Breast epithelium (tissue), 4 donors: ENCODE data around the gene CFAP46. TPM values are rescaled to one million over a fixed set of nuclear protein-coding genes. Genes with fewer than 3 reads are reported as not detected.

Source experiments
- DNase-seq, 2 donors: peaks; one replicate each; pipeline ENCODE4 v3.0.0-alpha.2; 2019; ENCODE audit warnings: low spot score in 2 of 2
- H3K27ac ChIP-seq, 2 donors: fragments of 200-600 bp; sonication (generic) in 1 of 2; one replicate each; pipeline ENCODE4 v1.5.1; 2016 to 2019; ENCODE audit warnings: mild to moderate bottlenecking in 1 of 2
- H3K27me3 ChIP-seq, 2 donors: fragments of 200-600 bp; sonication (generic) in 1 of 2; one replicate each; pipeline versions ENCODE4 v1.5.1 to v1.6.0; 2017 to 2019; ENCODE audit warnings: control low read depth in 1 of 2, mild to moderate bottlenecking in 1 of 2
- H3K36me3 ChIP-seq: fragments of 200-600 bp; one replicate; pipeline ENCODE4 v1.5.1; 2019
- H3K4me1 ChIP-seq, 2 donors: fragments of 200-600 bp; sonication (generic); one replicate each; pipeline ENCODE4 v1.5.1; 2016 to 2019; ENCODE audit warnings: control low read depth in 1 of 2
- H3K4me3 ChIP-seq, 3 donors: fragments of 200-600 bp; sonication (generic); 1 replicate in 2 of 3; 2 replicates in 1 of 3; pipeline ENCODE4 v1.5.1; 2016 to 2019; ENCODE audit warnings: mild to moderate bottlenecking in 3 of 3, moderate library complexity in 2 of 3
- H3K9me3 ChIP-seq, 2 donors: fragments of 200-600 bp; sonication (generic) in 1 of 2; one replicate each; pipeline ENCODE4 v1.5.1; 2016 to 2019; ENCODE audit warnings: control low read depth in 1 of 2
- CTCF ChIP-seq, 3 donors: fragments of 450-650 bp; IDR thresholded peaks; one replicate each; pipeline ENCODE4 v1.5.1; 2016 to 2017; ENCODE audit warnings: antibody characterized with exemption in 3 of 3, mild to moderate bottlenecking in 3 of 3, moderate library complexity in 3 of 3
- POLR2A ChIP-seq: fragments of 450-650 bp; IDR thresholded peaks from one replicate; pipeline ENCODE4 v1.6.1; 2016; ENCODE audit warnings: antibody characterized with exemption, mild to moderate bottlenecking, moderate library complexity
- POLR2AphosphoS5 ChIP-seq, 3 donors: sonication (generic); formaldehyde crosslinking; IDR thresholded peaks; one replicate each; pipeline ENCODE4 v1.6.1; 2017; ENCODE audit warnings: antibody characterized with exemption in 3 of 3
- intact Hi-C: fragments of 100-400 bp; cut with DNase I; formaldehyde crosslinking; loops from one replicate; pipeline ENCODE4 v1.15.1; 2023; ENCODE audit warnings: low total_unique reads
- total RNA-seq, 3 donors: library from RNA; depleted of rRNA; stranded (reverse); fragments of >200 nt; gene quantifications; one replicate each; pipeline ENCODE4 v1.1.0, GENCODE V29; 2016

Gene CFAP46
- total RNA-seq, 3 donors from 2014 or later, result 0.16 to 0.73 (median 0.66) TPM

GRCh38 chr10:132780356-132780755, 162.0 kb downstream of the CFAP46 start:
- DNase-seq, result no peak
- no peaks in the 10 kb centered on the region for H3K36me3 ChIP-seq
- no peaks in the 10 kb centered on the region for H3K4me1 ChIP-seq
- peaks cover 0 to 21% of the 10 kb centered on the region in 2 donors for H3K27me3 ChIP-seq
- TF ChIP-seq POLR2A, result no peak
- no peak for TF ChIP-seq POLR2AphosphoS5 (IDR thresholded peaks at IDR 0.05)
- no peak for TF ChIP-seq CTCF (IDR thresholded peaks at IDR 0.05)
- intact Hi-C loops, result no loop called here
- H3K27ac ChIP-seq, result no peak overlapping the region
- peaks cover 13 to 17% of the 10 kb centered on the region in 2 donors for H3K9me3 ChIP-seq
- no peak overlapping the region for H3K4me3 ChIP-seq

GRCh38 chr10:132779549-132780294, 162.6 kb downstream of the CFAP46 start:
- H3K36me3 ChIP-seq, result no peaks in the 10 kb centered on the region
- intact Hi-C loops, result no loop called here
- TF ChIP-seq POLR2A, result no peak
- no peak for TF ChIP-seq CTCF (IDR thresholded peaks at IDR 0.05)
- no peak for TF ChIP-seq POLR2AphosphoS5 (IDR thresholded peaks at IDR 0.05)

GRCh38 chr10:132777441-132777840, 164.9 kb downstream of the CFAP46 start:
- Histone ChIP-seq H3K9me3 (peaks cover 0 to 4% of the 10 kb centered on the region in 2 donors), H3K4me1 (no peaks in the 10 kb centered on the region), H3K27me3 (no peaks in the 10 kb centered on the region), H3K27ac (no peak overlapping the region), H3K4me3 (no peak overlapping the region), H3K36me3 (no peaks in the 10 kb centered on the region)
- intact Hi-C loops, result no loop called here
- DNase-seq, result no peak
- TF ChIP-seq CTCF (IDR thresholded peaks at IDR 0.05) (no peak), POLR2A (no peak), POLR2AphosphoS5 (IDR thresholded peaks at IDR 0.05) (no peak)

More at GRCh38 chr10:132779549-132780294, 162.6 kb downstream of the CFAP46 start:
- H3K27me3 ChIP-seq, result peaks cover 0 to 14% of the 10 kb centered on the region in 2 donors
- H3K9me3 ChIP-seq, result peaks cover 12 to 14% of the 10 kb centered on the region in 2 donors
- no peak overlapping the region for H3K4me3 ChIP-seq
- DNase-seq, result no peak
- no peaks in the 10 kb centered on the region for H3K4me1 ChIP-seq
- no peak overlapping the region for H3K27ac ChIP-seq

GRCh38 chr10:132776821-132777220, 165.5 kb downstream of the CFAP46 start:
- H3K27ac ChIP-seq, result no peak overlapping the region
- H3K27me3 ChIP-seq, result no peaks in the 10 kb centered on the region
- TF ChIP-seq POLR2AphosphoS5 (IDR thresholded peaks at IDR 0.05), result no peak
- no peak for TF ChIP-seq CTCF (IDR thresholded peaks at IDR 0.05)
- TF ChIP-seq POLR2A, result no peak
- no peak overlapping the region for H3K4me3 ChIP-seq
- peaks cover 0 to 4% of the 10 kb centered on the region in 2 donors for H3K9me3 ChIP-seq
- H3K4me1 ChIP-seq, result no peaks in the 10 kb centered on the region
- intact Hi-C loops, result no loop called here
- DNase-seq, result no peak
- H3K36me3 ChIP-seq, result no peaks in the 10 kb centered on the region

- DNase-seq, result no peak
- Histone ChIP-seq H3K27ac (no peak overlapping the region), H3K4me1 (no peaks in the 10 kb centered on the region), H3K4me3 (no peak overlapping the region), H3K9me3 (no peaks in the 10 kb centered on the region), H3K27me3 (no peaks in the 10 kb centered on the region), H3K36me3 (no peaks in the 10 kb centered on the region)
- TF ChIP-seq POLR2AphosphoS5 (IDR thresholded peaks at IDR 0.05) (no peak), POLR2A (no peak), CTCF (IDR thresholded peaks at IDR 0.05) (no peak)
- intact Hi-C loops, result no loop called here
Observed at GRCh38 chr10:132776186-132776585, 166.2 kb downstream of the CFAP46 start.
